Measurements from ENCODE around the gene CALB2.

The CALB2 gene

GRCh38 chr16:71344315-71344905 is 14.1 kb upstream of the CALB2 start:
- H3K27ac ChIP-seq = no peak overlapping the region
- TF ChIP-seq ZFX (IDR thresholded peaks at IDR 0.05; ENCODE audit: borderline replicate concordance) (no peak), CTCF (IDR thresholded peaks at IDR 0.05) (no peak)

- TF ChIP-seq CTCF (IDR thresholded peaks at IDR 0.05) (no peak), ZFX (IDR thresholded peaks at IDR 0.05; ENCODE audit: borderline replicate concordance) (no peak)
- H3K27ac ChIP-seq = no peak overlapping the region
Measured at GRCh38 chr16:71345031-71345430, 13.5 kb upstream of the CALB2 start.

- H3K27ac ChIP-seq = no peak overlapping the region
- no peak for TF ChIP-seq CTCF (IDR thresholded peaks at IDR 0.05)
- no peak for TF ChIP-seq ZFX (IDR thresholded peaks at IDR 0.05; ENCODE audit: borderline replicate concordance)
Measured at GRCh38 chr16:71347146-71347545, 11.4 kb upstream of the CALB2 start.

GRCh38 chr16:71348262-71349085 is 10.0 kb upstream of the CALB2 start:
- no peak for TF ChIP-seq CTCF (IDR thresholded peaks at IDR 0.05)
- no peak overlapping the region for H3K27ac ChIP-seq

- H3K27ac ChIP-seq = no peak overlapping the region
- TF ChIP-seq ZFX (IDR thresholded peaks at IDR 0.05; ENCODE audit: borderline replicate concordance) = no peak
- no peak for TF ChIP-seq CTCF (IDR thresholded peaks at IDR 0.05)
Measured at GRCh38 chr16:71350821-71351557, 7.5 kb upstream of the CALB2 start.

- no peak overlapping the region for H3K27ac ChIP-seq
- no peak for TF ChIP-seq CTCF (IDR thresholded peaks at IDR 0.05)
- no peak for TF ChIP-seq ZFX (IDR thresholded peaks at IDR 0.05; ENCODE audit: borderline replicate concordance)
Measured at GRCh38 chr16:71351558-71351901, 7.0 kb upstream of the CALB2 start.

GRCh38 chr16:71352466-71352865 is 6.1 kb upstream of the CALB2 start:
- no peak for TF ChIP-seq CTCF (IDR thresholded peaks at IDR 0.05)
- no peak for TF ChIP-seq ZFX (IDR thresholded peaks at IDR 0.05; ENCODE audit: borderline replicate concordance)
- no peak overlapping the region for H3K27ac ChIP-seq

Data from 22Rv1 (cell line).